Measurements from ENCODE around the gene COL4A1. TPM values are rescaled to one million over a fixed set of nuclear protein-coding genes. Genes with fewer than 3 reads are reported as not detected.
A peak's percentile ranks its signal among the peaks of the same experiment; 100 is the strongest.

Gene COL4A1
- total and polyA plus RNA-seq, 11 donors = 52.6 to 428 (median 184) TPM

- intact Hi-C loops (cut with DNase I) = loop anchor here in 3 of 10 donors (5.0 to 10.0 kb wide), 3 partner anchors 56 to 64 kb away; partner anchors contain the start of genes COL4A1 (in 2 of the 3) and COL4A2 (in 2 of the 3)
- H3K4me3 ChIP-seq = no peak overlapping the region
- H3K4me1 ChIP-seq = peaks cover 10 to 84% (median 76%) of the 10 kb centered on the region in 12 donors
- peak overlapping the region; percentile 45 to 87 (median 74) for H3K27ac ChIP-seq
- no peaks in the 10 kb centered on the region for H3K27me3 ChIP-seq
- TF ChIP-seq POLR2A (IDR thresholded peaks at IDR 0.05) (no peak), CTCF (IDR thresholded peaks at IDR 0.05) (no peak)
- peak in 1 of 5 donors; percentile 12 for DNase-seq
- no peaks in the 10 kb centered on the region for H3K9me3 ChIP-seq
- peaks cover 0 to 8% (median 0%) of the 10 kb centered on the region in 9 donors for H3K36me3 ChIP-seq
- WGBS, 4 donors = 92 to 93% (median 92%) methylated on average over 24 to 27 of the region's 27 CpGs
- no peak for ATAC-seq
These were observed 58.4 kb downstream of the COL4A1 start for GRCh38 chr13:110248449-110249143.

GRCh38 chr13:110246530-110246929 is 60.4 kb downstream of the COL4A1 start:
- DNase-seq (peak in 1 of 5 donors; percentile 16), ATAC-seq (no peak)
- no peaks in the 10 kb centered on the region for H3K9me3 ChIP-seq
- H3K27me3 ChIP-seq = no peaks in the 10 kb centered on the region
- intact Hi-C loops (cut with DNase I) = loop anchor here in 3 of 10 donors (5.0 to 10.0 kb wide), 3 partner anchors 58 to 66 kb away; partner anchors contain the start of genes COL4A1 (in 2 of the 3) and COL4A2 (in 2 of the 3)
- peaks cover 0 to 8% (median 0%) of the 10 kb centered on the region in 9 donors for H3K36me3 ChIP-seq
- 32 to 43% (median 38%) methylated on average over 4 to 5 of the region's 5 CpGs for WGBS, 4 donors
- TF ChIP-seq POLR2A (IDR thresholded peaks at IDR 0.05) = no peak
- TF ChIP-seq CTCF (IDR thresholded peaks at IDR 0.05) = no peak
- no peak overlapping the region for H3K4me3 ChIP-seq
- peak overlapping the region; percentile 11 to 85 (median 52) for H3K27ac ChIP-seq
- H3K4me1 ChIP-seq = peaks cover 10 to 98% (median 84%) of the 10 kb centered on the region in 12 donors

GRCh38 chr13:110245416-110245899 is 61.5 kb downstream of the COL4A1 start:
- H3K36me3 ChIP-seq = peaks cover 0 to 19% (median 0%) of the 10 kb centered on the region in 9 donors
- no peak overlapping the region for H3K4me3 ChIP-seq
- no peaks in the 10 kb centered on the region for H3K9me3 ChIP-seq
- peaks cover 10 to 98% (median 82%) of the 10 kb centered on the region in 12 donors for H3K4me1 ChIP-seq
- intact Hi-C loops (cut with DNase I) = loop anchor here in 3 of 10 donors (5.0 to 10.0 kb wide), 3 partner anchors 59 to 67 kb away; partner anchors contain the start of genes COL4A1 (in 2 of the 3) and COL4A2 (in 2 of the 3)
- WGBS, 4 donors = 53 to 71% (median 59%) methylated on average over 7 of the region's 7 CpGs
- peak overlapping the region in 9 of 12 donors; percentile 33 to 84 (median 70) for H3K27ac ChIP-seq
- ATAC-seq (no peak), DNase-seq (peak in 1 of 5 donors; percentile 16)
- H3K27me3 ChIP-seq = no peaks in the 10 kb centered on the region
- TF ChIP-seq POLR2A (IDR thresholded peaks at IDR 0.05) (no peak), CTCF (IDR thresholded peaks at IDR 0.05) (no peak)

- WGBS, 4 donors = 78 to 87% (median 80%) methylated on average over 9 of the region's 9 CpGs
- H3K4me1 ChIP-seq = peaks cover 10 to 98% (median 82%) of the 10 kb centered on the region in 12 donors
These were observed 62.0 kb downstream of the COL4A1 start for GRCh38 chr13:110244976-110245375.

More at GRCh38 chr13:110244976-110245375, 62.0 kb downstream of the COL4A1 start:
- no peak overlapping the region for H3K4me3 ChIP-seq
- no peak for TF ChIP-seq CTCF (IDR thresholded peaks at IDR 0.05)
- no peak for TF ChIP-seq POLR2A (IDR thresholded peaks at IDR 0.05)
- peaks cover 0 to 22% (median 0%) of the 10 kb centered on the region in 9 donors for H3K36me3 ChIP-seq
- DNase-seq (no peak), ATAC-seq (no peak)
- no peaks in the 10 kb centered on the region for H3K27me3 ChIP-seq
- intact Hi-C loops (cut with DNase I) = loop anchor here in 4 of 10 donors (5.0 to 10.0 kb wide), 4 partner anchors 60 to 167 kb away; partner anchors contain the start of genes COL4A1 (in 2 of the 4) and COL4A2 (in 2 of the 4)
- no peaks in the 10 kb centered on the region for H3K9me3 ChIP-seq
- H3K27ac ChIP-seq = peak overlapping the region in 11 of 12 donors; percentile 30 to 84 (median 70)

Measured in heart left ventricle (tissue), 16 donors.